A673 (cell line): ENCODE measurements around the gene CPAMD8.

Source experiments
- EZH2 ChIP-seq: fragments of 200-600 bp; sonication (generic); IDR thresholded peaks from 2 replicates; pipeline ENCODE4 v1.6.1; 2017; ENCODE audit warnings: borderline replicate concordance, low read depth, mild to moderate bottlenecking, mixed read lengths, antibody characterized with exemption, low read length; ENCODE audit not compliant: poor library complexity, severe bottlenecking
- TF ChIP-seq, protein P1 (sequence below): fragments of 300-800, 200-600 bp; sonication (generic); conservative IDR thresholded peaks from 2 replicates; pipeline ENCODE4 v1.5.1; 2017; ENCODE audit warnings: low read depth, mild to moderate bottlenecking, antibody characterized with exemption, low read length, moderate library complexity, mixed read lengths

DNA sequence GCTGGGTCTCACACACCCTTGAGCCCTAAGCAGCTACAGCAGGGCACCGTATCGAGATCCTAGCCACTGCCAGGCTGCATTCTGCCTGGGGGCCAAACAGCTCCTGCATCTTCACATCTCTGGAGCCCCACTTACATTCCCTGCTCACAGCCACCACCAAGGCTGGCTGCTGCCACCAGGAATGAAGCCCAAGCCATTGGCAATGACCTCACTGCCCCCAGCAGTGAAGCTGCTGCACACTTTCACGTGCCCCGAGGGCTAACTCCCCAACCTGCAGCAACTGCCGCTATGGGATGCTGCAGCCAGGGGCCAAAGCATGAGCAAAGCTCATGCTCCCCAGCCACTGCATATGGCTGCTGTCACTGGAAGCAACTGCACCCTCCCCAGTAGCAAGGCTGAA lies 95.9 kb downstream of the CPAMD8 start:
- TF ChIP-seq, protein P1, sequence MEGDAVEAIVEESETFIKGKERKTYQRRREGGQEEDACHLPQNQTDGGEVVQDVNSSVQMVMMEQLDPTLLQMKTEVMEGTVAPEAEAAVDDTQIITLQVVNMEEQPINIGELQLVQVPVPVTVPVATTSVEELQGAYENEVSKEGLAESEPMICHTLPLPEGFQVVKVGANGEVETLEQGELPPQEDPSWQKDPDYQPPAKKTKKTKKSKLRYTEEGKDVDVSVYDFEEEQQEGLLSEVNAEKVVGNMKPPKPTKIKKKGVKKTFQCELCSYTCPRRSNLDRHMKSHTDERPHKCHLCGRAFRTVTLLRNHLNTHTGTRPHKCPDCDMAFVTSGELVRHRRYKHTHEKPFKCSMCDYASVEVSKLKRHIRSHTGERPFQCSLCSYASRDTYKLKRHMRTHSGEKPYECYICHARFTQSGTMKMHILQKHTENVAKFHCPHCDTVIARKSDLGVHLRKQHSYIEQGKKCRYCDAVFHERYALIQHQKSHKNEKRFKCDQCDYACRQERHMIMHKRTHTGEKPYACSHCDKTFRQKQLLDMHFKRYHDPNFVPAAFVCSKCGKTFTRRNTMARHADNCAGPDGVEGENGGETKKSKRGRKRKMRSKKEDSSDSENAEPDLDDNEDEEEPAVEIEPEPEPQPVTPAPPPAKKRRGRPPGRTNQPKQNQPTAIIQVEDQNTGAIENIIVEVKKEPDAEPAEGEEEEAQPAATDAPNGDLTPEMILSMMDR, result no peak
- no peak for TF ChIP-seq EZH2
